ENCODE results near the gene GNGT1. TPM values are rescaled to one million over a fixed set of nuclear protein-coding genes. Genes with fewer than 3 reads are reported as not detected.

Gene GNGT1
- total and polyA plus RNA-seq, 2 donors (not counting 3 experiments of a cell fraction or from before 2014, with no cell fraction given) = not detected

DNA sequence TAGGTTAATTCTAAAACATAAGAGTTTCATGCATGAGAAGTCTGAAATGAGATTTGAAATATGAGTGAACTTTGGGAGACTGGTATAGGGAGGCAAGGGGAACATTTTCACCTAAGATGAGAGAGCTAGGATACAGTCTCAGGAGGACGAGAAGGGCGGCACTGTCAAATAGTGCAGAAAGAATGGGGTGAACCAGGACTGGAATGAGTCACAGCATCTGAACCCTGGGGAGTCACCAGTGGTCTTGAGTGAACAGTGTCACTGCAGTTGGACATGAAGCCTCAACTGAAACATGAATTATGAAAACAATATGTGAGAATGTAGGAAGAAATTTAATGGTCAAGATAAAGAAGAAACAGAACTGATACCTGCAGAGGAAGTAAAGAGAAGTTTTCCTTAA, 48.9 kb downstream of the GNGT1 start:
- ChIA-PET CTCF (no interaction called here), POLR2A (no interaction called here)
- dilution Hi-C loops (cut with MboI; ENCODE audit: extremely low pct_ligation_motif_present, low sequenced_read_pairs) (no loop called here), intact Hi-C loops (cut with micrococcal nuclease) (no loop called here)
- H4K20me1 ChIP-seq (replicated peaks; ENCODE audit: control insufficient read depth, extremely low read depth, insufficient read depth, low read length) = no peaks in the 10 kb centered on the region
- H3K9me1 ChIP-seq (replicated peaks; ENCODE audit: control insufficient read depth, extremely low read depth, insufficient read depth, low read length) = no peaks in the 10 kb centered on the region
- H3K9me3 ChIP-seq (replicated peaks; ENCODE audit: control insufficient read depth, insufficient read depth, low read length) = no peaks in the 10 kb centered on the region
- H3K4me1 ChIP-seq (ENCODE audit: control insufficient read depth, extremely low read depth, insufficient read depth, low read length) = peaks cover 21% of the 10 kb centered on the region
- no peak for DNase-seq (ENCODE audit: low read depth, low spot score)
- H3K27ac ChIP-seq (ENCODE audit: insufficient read depth, low read depth, low read length) = no peak overlapping the region
- H2AFZ ChIP-seq (ENCODE audit: low read depth, low read length) = no peak overlapping the region
- no peak overlapping the region for H3K9ac ChIP-seq (replicated peaks; ENCODE audit: extremely low read depth, insufficient read depth, low read length)
- no peaks in the 10 kb centered on the region for H3K27me3 ChIP-seq (ENCODE audit: control insufficient read depth in 2 of 2, insufficient read depth in 2 of 2, low read length in 2 of 2)
- BruUV-seq (replicated peaks) = no TSS peak
- H3K4me3 ChIP-seq (replicated peaks in 1 of 3; ENCODE audit: insufficient read depth in 1 of 3, low read depth in 1 of 3, low read length in 3 of 3) = no peak overlapping the region
- H3K36me3 ChIP-seq (ENCODE audit: control insufficient read depth in 2 of 2, extremely low read depth in 1 of 2, insufficient read depth in 2 of 2, low read length in 2 of 2) = no peaks in the 10 kb centered on the region
- no peak for FAIRE-seq
- TF ChIP-seq, protein P1, sequence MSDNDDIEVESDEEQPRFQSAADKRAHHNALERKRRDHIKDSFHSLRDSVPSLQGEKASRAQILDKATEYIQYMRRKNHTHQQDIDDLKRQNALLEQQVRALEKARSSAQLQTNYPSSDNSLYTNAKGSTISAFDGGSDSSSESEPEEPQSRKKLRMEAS (IDR thresholded peaks at IDR 0.05; ENCODE audit: insufficient read depth, insufficient read length) = no peak
- TF ChIP-seq GATA2 (IDR thresholded peaks at IDR 0.05; ENCODE audit: insufficient read depth, insufficient read length, low read depth, low read length) = no peak
- TF ChIP-seq MYC (IDR thresholded peaks at IDR 0.05; ENCODE audit: low read depth, low read length) = no peak
- TF ChIP-seq, protein P2, sequence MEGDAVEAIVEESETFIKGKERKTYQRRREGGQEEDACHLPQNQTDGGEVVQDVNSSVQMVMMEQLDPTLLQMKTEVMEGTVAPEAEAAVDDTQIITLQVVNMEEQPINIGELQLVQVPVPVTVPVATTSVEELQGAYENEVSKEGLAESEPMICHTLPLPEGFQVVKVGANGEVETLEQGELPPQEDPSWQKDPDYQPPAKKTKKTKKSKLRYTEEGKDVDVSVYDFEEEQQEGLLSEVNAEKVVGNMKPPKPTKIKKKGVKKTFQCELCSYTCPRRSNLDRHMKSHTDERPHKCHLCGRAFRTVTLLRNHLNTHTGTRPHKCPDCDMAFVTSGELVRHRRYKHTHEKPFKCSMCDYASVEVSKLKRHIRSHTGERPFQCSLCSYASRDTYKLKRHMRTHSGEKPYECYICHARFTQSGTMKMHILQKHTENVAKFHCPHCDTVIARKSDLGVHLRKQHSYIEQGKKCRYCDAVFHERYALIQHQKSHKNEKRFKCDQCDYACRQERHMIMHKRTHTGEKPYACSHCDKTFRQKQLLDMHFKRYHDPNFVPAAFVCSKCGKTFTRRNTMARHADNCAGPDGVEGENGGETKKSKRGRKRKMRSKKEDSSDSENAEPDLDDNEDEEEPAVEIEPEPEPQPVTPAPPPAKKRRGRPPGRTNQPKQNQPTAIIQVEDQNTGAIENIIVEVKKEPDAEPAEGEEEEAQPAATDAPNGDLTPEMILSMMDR (IDR thresholded peaks at IDR 0.05; ENCODE audit: extremely low read depth in 1 of 2, insufficient read depth in 1 of 2, low read depth in 1 of 2, low read length in 2 of 2) = no peak
- no peaks in the 10 kb centered on the region for H3K79me2 ChIP-seq (ENCODE audit: control insufficient read depth, insufficient read depth, low read length)
- no peak overlapping the region for H3K4me2 ChIP-seq (ENCODE audit: insufficient read depth, low read length)

DNA sequence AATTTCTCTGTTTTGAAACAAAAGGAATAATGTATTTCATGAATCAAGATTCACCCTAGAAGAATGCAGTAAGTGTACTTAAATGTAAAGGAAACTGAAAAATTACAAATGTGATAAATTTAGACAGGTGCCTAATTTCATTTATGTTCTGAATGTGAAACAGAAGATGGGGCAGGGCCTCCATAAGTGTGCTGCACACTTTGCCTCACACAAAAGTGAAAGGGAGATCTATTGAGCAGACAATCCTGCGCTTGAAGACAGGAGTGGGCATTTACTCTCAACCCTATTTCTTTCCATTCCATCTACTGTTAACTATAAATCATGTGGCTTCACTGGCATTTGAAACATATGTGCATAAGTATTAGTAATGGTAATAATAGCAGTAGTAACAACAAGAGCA, 51.4 kb downstream of the GNGT1 start:
- peak overlapping the region; percentile 69 for H3K27ac ChIP-seq (ENCODE audit: insufficient read depth, low read depth, low read length)
- intact Hi-C loops (cut with micrococcal nuclease) = loop anchor here (1.0 kb wide), 2 partner anchors 13 to 36 kb away; partner anchors contain the start of gene GNG11
- no peak for TF ChIP-seq FOS (IDR thresholded peaks at IDR 0.05; ENCODE audit: borderline replicate concordance, insufficient read depth, low read length)
- no peak for TF ChIP-seq MYC (IDR thresholded peaks at IDR 0.05; ENCODE audit: low read depth, low read length)
- TF ChIP-seq GATA2 (IDR thresholded peaks at IDR 0.05; ENCODE audit: insufficient read depth, insufficient read length, low read depth, low read length) = no peak
- TF ChIP-seq JUN (IDR thresholded peaks at IDR 0.05; ENCODE audit: borderline replicate concordance, insufficient read depth, insufficient read length, low read depth) = no peak
- TF ChIP-seq POLR2AphosphoS5 (IDR thresholded peaks at IDR 0.05; ENCODE audit: insufficient read depth, low read depth, low read length) = no peak
- TF ChIP-seq, protein P2 (IDR thresholded peaks at IDR 0.05; ENCODE audit: extremely low read depth in 1 of 2, insufficient read depth in 1 of 2, low read depth in 1 of 2, low read length in 2 of 2) = no peak
- no peak for TF ChIP-seq EZH2 (IDR thresholded peaks at IDR 0.05; ENCODE audit: borderline replicate concordance, low read depth, low read length, severe bottlenecking)
- no peak for TF ChIP-seq POLR2A (IDR thresholded peaks at IDR 0.05; ENCODE audit: low read depth, low read length)
- TF ChIP-seq, protein P1 (IDR thresholded peaks at IDR 0.05; ENCODE audit: insufficient read depth, insufficient read length) = no peak

More for the DNA sequence above, 51.4 kb downstream of the GNGT1 start:
- TSS peak; percentile 69 for BruUV-seq (replicated peaks)
- H3K4me3 ChIP-seq (replicated peaks in 1 of 3; ENCODE audit: insufficient read depth in 1 of 3, low read depth in 1 of 3, low read length in 3 of 3) = no peak overlapping the region
- H3K4me2 ChIP-seq (ENCODE audit: insufficient read depth, low read length) = peak overlapping the region; percentile 27
- POLR2A ChIA-PET = interaction anchor here (1.2 kb wide), 1 partner anchor 12 kb away, joined by 4 read pairs; no protein-coding TSS in a partner anchor
- no peaks in the 10 kb centered on the region for H3K79me2 ChIP-seq (ENCODE audit: control insufficient read depth, insufficient read depth, low read length)
- H3K9me1 ChIP-seq (replicated peaks; ENCODE audit: control insufficient read depth, extremely low read depth, insufficient read depth, low read length) = no peaks in the 10 kb centered on the region
- CTCF ChIA-PET = interaction anchor here (0.8 to 3.5 kb wide), 7 partner anchors 8 to 111 kb away, joined by 3 to 19 read pairs (median 4); partner anchors contain the start of gene GNG11
- no peaks in the 10 kb centered on the region for H3K9me3 ChIP-seq (replicated peaks; ENCODE audit: control insufficient read depth, insufficient read depth, low read length)
- dilution Hi-C loops (cut with MboI; ENCODE audit: extremely low pct_ligation_motif_present, low sequenced_read_pairs) = no loop called here
- no peaks in the 10 kb centered on the region for H4K20me1 ChIP-seq (replicated peaks; ENCODE audit: control insufficient read depth, extremely low read depth, insufficient read depth, low read length)
- no peaks in the 10 kb centered on the region for H3K27me3 ChIP-seq (ENCODE audit: control insufficient read depth in 2 of 2, insufficient read depth in 2 of 2, low read length in 2 of 2)
- no peak overlapping the region for H2AFZ ChIP-seq (ENCODE audit: low read depth, low read length)
- DNase-seq (ENCODE audit: low read depth, low spot score) (no peak), FAIRE-seq (no peak)
- no peaks in the 10 kb centered on the region for H3K36me3 ChIP-seq (ENCODE audit: control insufficient read depth in 2 of 2, extremely low read depth in 1 of 2, insufficient read depth in 2 of 2, low read length in 2 of 2)
- H3K4me1 ChIP-seq (ENCODE audit: control insufficient read depth, extremely low read depth, insufficient read depth, low read length) = peaks cover 21% of the 10 kb centered on the region
- H3K9ac ChIP-seq (replicated peaks; ENCODE audit: extremely low read depth, insufficient read depth, low read length) = no peak overlapping the region

All from endothelial cell of umbilical vein (primary cell).